ENCODE results near the gene PLEKHG4B. TPM values are rescaled to one million over a fixed set of nuclear protein-coding genes. Genes with fewer than 3 reads are reported as not detected.

PLEKHG4B gene
- total RNA-seq, 1 experiment from 2014 or later: 44.3 TPM

DNA sequence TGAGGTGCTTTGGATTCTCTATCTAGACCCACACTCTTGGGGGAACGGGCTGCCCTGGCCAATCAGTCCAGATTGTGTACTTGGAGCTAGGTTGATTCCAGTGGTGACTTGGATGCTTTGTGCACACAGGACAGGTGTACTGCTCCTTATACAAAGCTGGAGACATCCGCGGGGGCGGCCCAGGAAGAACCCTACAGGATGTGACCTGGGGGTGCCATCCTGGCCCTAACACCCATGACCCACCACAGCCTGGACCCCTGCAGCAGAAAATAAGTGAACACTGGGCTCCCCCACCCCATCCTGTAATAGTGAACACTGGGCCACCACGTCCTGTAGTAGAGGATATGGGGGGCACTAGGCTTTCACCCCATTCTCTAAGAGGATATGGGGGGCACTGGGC is 12.1 kb upstream of the PLEKHG4B start:
- WGBS (ENCODE audit: extremely low coverage, insufficient read length, low lambda C conversion rate): no CpG with 5 or more reads among the region's 5 CpGs
- H3K23ac ChIP-seq (ENCODE audit: insufficient read length, low read depth, low read length): no peak overlapping the region
- no peak overlapping the region for H3K27ac ChIP-seq (ENCODE audit: insufficient read length, low read depth, low read length)
- TF ChIP-seq, protein P1, sequence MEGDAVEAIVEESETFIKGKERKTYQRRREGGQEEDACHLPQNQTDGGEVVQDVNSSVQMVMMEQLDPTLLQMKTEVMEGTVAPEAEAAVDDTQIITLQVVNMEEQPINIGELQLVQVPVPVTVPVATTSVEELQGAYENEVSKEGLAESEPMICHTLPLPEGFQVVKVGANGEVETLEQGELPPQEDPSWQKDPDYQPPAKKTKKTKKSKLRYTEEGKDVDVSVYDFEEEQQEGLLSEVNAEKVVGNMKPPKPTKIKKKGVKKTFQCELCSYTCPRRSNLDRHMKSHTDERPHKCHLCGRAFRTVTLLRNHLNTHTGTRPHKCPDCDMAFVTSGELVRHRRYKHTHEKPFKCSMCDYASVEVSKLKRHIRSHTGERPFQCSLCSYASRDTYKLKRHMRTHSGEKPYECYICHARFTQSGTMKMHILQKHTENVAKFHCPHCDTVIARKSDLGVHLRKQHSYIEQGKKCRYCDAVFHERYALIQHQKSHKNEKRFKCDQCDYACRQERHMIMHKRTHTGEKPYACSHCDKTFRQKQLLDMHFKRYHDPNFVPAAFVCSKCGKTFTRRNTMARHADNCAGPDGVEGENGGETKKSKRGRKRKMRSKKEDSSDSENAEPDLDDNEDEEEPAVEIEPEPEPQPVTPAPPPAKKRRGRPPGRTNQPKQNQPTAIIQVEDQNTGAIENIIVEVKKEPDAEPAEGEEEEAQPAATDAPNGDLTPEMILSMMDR (conservative IDR thresholded peaks at IDR 0.05): no peak
- H2AK5ac ChIP-seq (ENCODE audit: insufficient read length, low read length): no peak overlapping the region
- no peak overlapping the region for H3K27ac Mint-ChIP-seq
- H2BK120ac ChIP-seq (ENCODE audit: low read depth, low read length, poor library complexity, severe bottlenecking): no peak overlapping the region
- no peak overlapping the region for H3K4ac ChIP-seq (ENCODE audit: low read depth, low read length)
- no peak overlapping the region for H2BK15ac ChIP-seq (ENCODE audit: low read depth, low read length)
- no peak overlapping the region for H2BK5ac ChIP-seq (ENCODE audit: insufficient read length, low read length)
- peaks cover 0 to 3% of the 10 kb centered on the region in 2 experiments; a peak in 2 of 5 replicates for H3K9me3 Mint-ChIP-seq
- H4K20me1 ChIP-seq (ENCODE audit: control insufficient read depth, insufficient read depth, insufficient read length): no peaks in the 10 kb centered on the region
- H3K9ac ChIP-seq (ENCODE audit: extremely low read depth, insufficient read length, low read length): no peak overlapping the region
- H3K23me2 ChIP-seq (ENCODE audit: insufficient read length, low read depth, low read length, poor library complexity, severe bottlenecking): peaks cover 6% of the 10 kb centered on the region
- H4K91ac ChIP-seq (ENCODE audit: insufficient read length, low read depth, low read length): no peak overlapping the region
- no peak overlapping the region for H3K4me3 Mint-ChIP-seq
- peaks cover 0 to 4% (median 3%) of the 10 kb centered on the region in 3 experiments; a peak in 2 of 7 replicates for H3K36me3 Mint-ChIP-seq (ENCODE audit: insufficient read depth in 1 of 3, low read depth in 3 of 3)
- H3T11ph ChIP-seq (ENCODE audit: low read length): no peak overlapping the region
- no peak overlapping the region for H4K8ac ChIP-seq (replicated peaks; ENCODE audit: insufficient read length, low read depth, low read length)
- no peak overlapping the region for H2BK12ac ChIP-seq (ENCODE audit: insufficient read length, low read depth, low read length)
- no peaks in the 10 kb centered on the region; the same call in none of the 2 replicates for H3K27me3 Mint-ChIP-seq (ENCODE audit: low read depth)
- no peak overlapping the region for H3K14ac ChIP-seq (ENCODE audit: insufficient read depth, low read length)
- no peaks in the 10 kb centered on the region for H3K27me3 ChIP-seq (ENCODE audit: insufficient read depth, low read length)
- H3K4me1 ChIP-seq (ENCODE audit: insufficient read depth, low read length): peaks cover 9% of the 10 kb centered on the region; the same call in 1 of the 2 replicates
- no peak overlapping the region for H3K18ac ChIP-seq (ENCODE audit: insufficient read length, low read depth, low read length)
- no peaks in the 10 kb centered on the region for H3K79me1 ChIP-seq (ENCODE audit: insufficient read depth, low read depth, low read length, poor library complexity, severe bottlenecking)
- no peak overlapping the region for H2AFZ ChIP-seq (ENCODE audit: low read length)
- no peak for DNase-seq
- H2BK20ac ChIP-seq (ENCODE audit: low read depth, low read length, poor library complexity, severe bottlenecking): no peak overlapping the region
- no peak overlapping the region for H3K4me2 ChIP-seq (ENCODE audit: insufficient read depth, insufficient read length, low read length)
- H3K9me3 ChIP-seq (ENCODE audit: control insufficient read depth, low read depth, low read length): no peaks in the 10 kb centered on the region
- no peak overlapping the region for H4K5ac ChIP-seq (ENCODE audit: insufficient read length, low read depth, low read length)
- H3K79me2 ChIP-seq (ENCODE audit: insufficient read depth, low read length): no peaks in the 10 kb centered on the region
- no peak overlapping the region for H3K56ac ChIP-seq (ENCODE audit: insufficient read length, low read depth, low read length)
- peaks cover 49% of the 10 kb centered on the region in 2 experiments for H3K4me1 Mint-ChIP-seq

All from H9 (cell line).